HG03558 (cell line): ENCODE measurements around the gene SEC24B.

Experiments
- ATAC-seq: cut with Tn5 transposase; IDR thresholded peaks from one replicate; pipeline ENCODE4 v1.9.1; 2021; ENCODE audit warnings: moderate number of reproducible peaks; ENCODE audit not compliant: unreplicated experiment; ENCODE audit errors: extremely low read depth

The SEC24B gene

DNA sequence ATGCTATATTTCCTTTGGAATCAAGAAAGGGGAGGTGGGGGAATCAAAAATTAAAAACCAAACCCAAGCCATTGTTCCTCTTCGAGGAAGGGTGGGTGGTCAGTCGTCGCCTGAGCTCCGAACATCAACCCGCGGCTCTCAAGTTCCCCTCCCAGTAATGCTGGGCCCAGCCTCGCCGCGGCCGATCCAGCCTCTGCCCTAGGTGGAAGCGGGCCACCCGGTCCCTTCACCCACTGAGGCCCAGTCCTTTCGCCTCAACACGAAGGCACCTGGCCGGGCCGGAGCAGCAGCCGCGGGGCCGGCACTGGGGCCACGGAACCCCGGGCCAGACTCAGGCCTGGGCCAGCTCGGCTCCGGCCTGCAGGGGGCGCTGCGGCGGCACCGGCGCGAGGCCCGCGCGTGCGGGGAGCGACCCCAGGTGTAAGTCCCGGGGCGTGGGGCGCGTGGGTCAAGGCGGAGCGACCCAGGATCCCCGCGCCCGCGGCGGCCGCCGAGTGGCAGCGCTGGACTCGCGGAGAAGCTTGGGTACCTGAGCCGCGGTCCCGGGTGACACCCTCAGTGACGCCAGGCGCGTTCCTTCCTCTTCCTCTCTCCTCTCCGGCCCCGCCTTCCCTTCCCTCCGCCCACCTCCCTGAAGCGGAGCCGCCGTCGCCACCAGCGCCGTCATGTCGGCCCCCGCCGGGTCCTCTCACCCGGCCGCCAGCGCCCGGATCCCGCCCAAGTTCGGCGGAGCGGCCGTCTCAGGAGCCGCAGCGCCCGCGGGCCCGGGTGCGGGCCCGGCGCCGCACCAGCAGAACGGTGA is at the start of gene SEC24B:
TSS of gene SEC24B (plus strand) at position 611 of the 802 bp plus-strand sequence. CDS start at position 666, 55 bp downstream.
- peak; percentile 86 for ATAC-seq

DNA sequence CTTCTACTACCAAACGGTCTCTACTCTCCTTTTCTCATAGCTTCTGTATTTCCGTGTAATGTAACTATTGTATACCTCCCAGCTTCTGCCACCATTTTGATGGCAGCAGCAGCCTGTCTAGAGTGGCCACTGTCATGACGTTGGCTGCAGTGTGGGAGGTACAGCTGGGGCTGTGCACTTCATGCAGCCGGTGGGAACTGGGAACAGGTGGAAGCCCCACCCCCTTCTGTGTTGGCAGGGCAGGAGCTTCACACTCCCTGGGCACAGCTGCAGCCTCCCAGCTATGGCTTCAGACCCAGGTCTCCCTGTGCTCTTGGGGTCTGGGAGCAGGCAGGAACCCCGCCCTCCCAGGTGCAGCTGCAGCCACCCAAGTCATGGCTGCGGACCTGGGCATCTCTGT is 49.8 kb upstream of the SEC24B start:
- no peak for ATAC-seq

DNA sequence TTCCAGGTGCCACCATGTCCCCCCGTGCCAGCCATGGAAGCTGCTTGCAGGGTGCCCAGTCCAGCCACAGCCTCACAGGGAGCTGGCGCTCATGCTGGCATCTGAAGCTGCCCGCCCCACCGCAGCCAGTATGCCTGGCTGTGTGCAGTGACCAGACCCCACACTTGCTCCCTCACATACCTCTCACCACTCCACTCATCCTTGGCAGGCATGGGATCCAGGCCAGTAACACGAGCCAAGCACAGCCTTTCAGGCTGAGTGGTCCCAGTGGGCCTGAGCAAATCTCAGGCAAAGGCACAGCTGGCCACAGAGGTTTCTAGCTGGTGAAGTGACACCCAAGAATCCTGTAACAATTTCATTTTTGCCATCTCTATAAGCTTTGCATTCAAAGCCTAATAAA is 48.4 kb upstream of the SEC24B start:
- ATAC-seq, result no peak

DNA sequence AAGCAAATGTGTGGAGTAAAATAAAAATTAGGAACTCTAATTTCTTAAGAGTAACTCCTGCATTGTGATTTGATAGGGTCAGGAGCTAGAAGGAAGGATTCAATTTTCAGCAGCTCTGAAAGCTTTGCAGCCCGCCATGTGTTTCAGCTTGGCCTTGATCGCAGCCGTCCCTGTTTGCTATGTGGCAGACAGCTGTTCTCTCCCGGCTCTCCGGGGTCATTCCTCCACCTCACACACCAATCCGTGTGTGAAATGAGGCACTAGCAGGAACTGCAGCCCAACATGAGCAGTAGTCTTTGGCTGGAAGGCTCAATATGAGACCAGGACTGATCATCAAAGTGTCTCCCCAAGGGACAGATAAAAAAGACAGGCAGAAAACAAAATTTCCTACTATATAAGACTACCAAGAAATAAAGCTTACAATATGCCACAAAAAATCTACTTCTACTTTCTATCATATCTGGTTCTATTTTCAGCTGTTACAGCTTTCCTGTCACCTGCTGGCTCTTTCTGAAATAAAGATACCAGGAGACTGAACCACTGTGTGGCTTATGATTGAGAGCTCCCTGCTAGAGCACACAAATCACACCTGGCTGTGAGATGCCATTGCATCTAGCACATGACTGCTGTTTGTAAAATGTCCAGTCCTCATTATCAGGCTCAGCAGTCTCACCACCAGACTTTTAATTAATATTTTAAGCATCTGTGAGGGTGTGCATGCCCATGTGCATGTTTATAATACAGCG is 44.1 kb upstream of the SEC24B start:
- ATAC-seq, result peak; percentile 49

DNA sequence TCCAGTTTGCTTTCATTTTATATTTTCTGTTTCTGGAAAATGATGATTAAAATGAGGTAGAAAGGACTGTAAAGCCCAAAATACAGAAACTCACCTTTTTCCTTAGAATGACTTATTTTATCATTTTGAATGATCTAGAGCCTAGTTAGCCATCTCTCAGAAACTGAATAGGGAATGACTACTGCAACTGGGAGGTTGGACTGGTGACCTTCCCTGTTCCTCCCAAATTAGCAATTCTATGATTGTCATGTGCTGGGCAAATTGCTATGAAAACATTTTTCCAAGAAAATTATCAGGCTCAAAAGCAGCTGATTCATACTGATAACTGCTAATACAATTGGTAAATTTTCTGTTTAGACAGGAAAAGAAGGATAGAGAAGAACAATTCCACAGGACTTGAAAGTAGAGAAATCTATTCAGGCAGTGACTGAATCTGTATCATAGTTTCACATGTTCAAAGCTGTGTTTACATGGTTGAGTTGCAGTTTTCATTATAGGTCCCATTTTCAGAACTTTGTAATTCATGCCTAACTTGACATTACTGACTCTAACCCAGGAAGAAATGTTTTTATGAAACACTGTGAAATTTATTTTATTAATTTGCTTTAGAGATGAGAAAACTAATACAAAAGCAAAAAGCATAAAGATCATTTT is 43.4 kb upstream of the SEC24B start:
- ATAC-seq, result no peak

DNA sequence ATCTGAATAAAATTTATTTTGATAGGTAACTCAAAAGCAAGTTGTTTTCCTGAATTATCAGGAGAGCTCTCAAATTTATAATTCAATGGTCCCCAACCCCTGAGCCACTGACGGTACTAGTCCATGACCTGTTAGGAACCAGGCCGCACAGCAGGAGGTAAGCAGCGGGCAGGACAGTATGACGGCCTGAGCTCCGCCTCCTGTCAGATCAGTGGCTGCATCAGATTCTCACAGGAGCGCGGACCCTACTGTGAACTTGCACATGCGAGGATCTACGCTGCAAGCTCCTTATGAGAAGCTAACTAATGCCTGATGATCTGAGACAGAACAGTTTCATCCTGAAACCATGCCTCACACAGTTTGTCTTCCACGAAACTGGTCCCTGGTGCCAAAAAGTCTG is 37.9 kb upstream of the SEC24B start:
- no peak for ATAC-seq

DNA sequence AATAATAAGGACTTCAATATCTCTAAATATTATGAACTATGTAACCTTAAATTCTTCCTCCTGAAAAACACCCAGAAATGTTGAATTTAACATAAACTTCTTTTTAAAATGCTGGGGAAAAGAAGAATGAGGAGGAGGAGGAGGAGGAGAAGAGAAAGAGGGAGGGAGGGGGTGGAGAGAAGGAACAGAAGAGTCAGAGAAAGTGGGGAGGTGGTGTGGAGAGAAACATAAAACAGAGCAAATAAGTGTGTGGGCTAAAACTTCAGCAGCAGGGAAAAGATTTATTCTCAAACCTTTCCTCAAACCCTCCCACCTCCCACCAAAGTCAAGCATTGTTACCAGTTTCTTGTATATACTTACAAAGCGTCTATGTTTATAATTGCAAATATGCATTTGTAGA is 34.7 kb upstream of the SEC24B start:
- ATAC-seq, result no peak

DNA sequence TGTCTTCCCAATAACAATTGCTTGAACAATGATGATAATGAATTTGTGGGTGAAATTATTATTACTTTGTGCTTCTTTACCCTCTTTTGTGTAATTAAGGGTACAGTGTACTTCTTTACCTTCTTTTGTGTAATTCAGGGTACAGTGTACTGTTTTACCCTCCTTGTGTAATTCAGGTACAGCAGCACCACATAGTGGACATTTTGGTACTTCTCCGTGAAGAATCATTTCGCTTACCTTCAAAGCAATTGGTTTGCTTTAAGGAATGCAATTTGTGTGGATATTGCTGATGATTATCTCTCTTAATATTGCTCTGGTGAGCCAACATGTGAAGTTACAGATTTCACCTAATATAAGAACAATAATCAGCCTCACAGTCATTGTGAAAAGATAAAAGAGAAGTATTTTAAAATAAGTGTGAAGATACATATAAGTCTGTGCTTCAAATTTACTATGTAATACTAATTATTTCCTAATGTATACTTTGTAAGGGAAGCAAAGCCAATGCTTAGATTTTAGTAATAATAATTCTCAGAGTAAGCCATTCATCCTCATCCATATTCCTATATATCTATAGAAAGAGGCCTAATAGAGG is 27.2 kb upstream of the SEC24B start:
- ATAC-seq, result no peak

DNA sequence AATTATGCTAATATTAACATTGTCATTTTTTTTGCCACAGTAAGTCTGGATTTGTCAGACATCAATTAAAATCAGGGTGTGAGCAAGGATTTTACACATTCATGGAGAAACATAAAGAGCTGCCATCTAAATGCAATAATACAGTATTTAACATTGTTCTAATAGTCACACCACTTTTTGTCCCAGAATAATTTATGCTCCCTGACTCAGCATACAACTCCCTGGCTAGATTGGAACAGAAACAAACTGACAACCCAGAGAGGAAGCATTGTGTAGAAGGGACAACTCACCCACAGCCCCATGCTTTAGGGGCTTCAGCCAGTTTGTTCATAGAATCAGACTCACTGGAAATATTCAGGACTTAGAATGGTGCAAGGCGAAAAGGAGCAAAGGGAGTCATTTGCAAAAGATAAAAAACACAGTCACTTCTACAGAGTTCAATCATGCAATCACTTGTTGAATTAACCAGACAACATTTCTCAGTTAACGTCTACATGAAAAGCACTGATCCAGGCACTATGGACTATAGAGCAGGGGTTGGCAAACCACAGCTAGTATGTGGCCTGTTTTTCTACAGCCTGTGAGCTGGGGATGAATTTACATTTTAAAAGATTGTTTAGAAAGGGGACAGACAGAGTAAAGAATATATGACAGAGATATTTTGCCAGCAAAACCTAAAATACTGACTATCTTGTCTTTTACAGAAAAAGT is 26.4 kb upstream of the SEC24B start:
- no peak for ATAC-seq

DNA sequence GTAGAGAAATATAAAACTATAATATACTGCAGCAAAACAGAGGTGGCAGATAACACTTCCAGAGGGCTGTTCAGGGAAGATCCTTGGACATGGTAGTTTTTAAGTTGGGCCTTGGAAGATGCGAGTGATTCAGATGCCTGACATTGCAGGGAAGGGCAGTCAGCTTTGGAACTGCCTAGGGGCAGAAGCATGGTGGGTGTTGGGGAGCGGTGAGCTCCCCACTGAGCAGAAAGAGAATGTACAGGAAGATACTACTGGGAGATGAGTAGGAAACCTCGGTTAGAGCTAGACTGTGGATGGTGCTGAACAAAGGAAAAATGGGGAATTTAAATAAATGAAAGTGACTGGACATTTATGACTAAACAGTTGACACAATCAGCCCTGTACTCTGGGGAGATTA is 24.9 kb upstream of the SEC24B start:
- no peak for ATAC-seq

DNA sequence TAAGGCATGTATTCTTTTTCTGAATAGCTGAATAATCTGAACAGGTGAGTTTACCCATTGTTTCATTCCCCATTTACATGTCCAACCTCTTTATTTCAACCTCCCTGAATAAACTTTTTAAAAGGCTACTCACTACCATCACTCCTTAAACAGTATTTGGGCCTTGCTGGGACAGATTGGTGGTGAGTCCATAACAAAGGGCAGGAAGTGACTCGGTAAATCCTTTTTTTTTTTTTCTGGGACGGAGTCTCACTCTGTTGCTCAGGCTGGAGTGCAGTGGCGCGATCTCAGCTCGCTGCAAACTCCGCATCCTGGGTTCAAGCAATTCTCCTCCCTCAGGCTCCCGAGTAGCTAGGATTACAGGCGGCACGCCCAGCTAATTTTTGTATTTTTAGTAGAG is 23.4 kb upstream of the SEC24B start:
- ATAC-seq, result no peak

DNA sequence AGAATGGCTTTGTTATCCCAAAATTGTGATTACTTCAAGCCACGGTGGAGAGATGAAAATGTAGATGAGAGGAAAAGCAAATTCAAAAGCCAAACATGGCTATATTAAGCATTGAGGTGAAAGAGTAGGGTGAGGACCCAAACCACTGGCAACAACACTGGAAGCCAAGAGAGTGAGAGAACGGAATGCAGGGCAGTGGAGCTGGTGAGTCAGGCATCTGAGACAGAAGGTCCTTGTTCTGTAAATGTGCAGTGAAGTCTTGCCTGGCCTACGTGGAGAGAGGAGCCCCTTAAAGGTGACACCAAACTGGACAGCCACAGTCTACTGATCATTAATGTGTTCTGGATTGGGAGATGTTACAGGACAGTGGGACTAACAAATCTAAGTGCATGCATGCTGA is 22.8 kb upstream of the SEC24B start:
- ATAC-seq, result no peak

DNA sequence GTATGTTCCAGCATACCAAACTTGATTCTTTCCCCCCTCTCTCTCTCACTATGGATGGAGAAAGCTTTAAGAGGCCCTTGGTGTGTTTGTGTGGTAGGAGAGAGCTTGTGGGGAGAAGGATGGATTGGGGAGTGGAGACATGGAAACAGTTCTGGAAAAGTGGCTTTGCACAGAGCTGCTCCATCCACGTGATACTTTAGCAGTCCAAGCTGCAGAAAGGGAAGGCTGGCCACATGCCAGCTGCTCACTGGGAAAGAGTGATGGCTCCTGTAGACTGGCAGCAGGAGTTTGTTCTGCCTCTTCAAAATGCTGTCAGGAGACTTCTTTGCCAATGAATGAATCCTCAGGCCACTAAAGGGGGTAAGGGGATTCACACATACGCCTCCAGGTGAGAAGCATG is 21.7 kb upstream of the SEC24B start:
- ATAC-seq, result no peak

DNA sequence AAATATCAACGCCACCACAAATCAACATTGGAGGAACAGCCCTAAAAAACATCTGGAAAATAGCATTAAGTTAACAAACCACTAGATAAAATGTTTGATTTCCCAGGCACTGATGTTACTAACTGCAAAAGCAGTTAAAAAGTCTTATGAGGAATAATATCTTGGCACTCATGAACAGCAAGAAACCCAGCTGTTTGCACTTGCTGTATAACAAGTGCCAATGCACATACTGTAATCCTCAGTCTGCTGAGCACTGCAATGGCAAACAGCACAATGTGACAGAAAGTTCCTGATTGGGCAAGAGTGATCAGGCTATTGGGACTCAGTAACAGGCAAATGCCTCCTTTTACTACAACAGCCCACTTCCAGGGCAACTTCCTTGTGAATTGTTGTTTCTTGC is 20.8 kb upstream of the SEC24B start:
- ATAC-seq, result no peak

DNA sequence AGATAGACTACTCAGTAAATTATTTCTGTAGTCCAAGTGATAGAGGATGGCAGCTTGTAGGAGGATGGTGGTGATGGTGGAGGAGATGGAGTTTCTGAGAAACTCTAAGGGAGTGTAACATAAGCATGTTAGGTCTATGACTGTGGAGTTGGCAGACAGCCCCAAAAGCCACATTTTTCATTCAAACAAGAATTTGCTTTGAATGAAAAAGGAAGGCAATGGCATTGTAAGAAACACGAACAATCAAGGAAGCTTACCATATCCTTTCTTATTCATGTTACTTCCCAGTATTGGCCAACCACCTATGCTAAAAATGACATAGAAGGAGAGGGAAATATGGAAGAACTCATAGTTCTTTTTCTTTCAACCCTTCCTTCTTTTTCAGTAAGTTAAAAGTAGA is 18.7 kb upstream of the SEC24B start:
- ATAC-seq, result no peak

DNA sequence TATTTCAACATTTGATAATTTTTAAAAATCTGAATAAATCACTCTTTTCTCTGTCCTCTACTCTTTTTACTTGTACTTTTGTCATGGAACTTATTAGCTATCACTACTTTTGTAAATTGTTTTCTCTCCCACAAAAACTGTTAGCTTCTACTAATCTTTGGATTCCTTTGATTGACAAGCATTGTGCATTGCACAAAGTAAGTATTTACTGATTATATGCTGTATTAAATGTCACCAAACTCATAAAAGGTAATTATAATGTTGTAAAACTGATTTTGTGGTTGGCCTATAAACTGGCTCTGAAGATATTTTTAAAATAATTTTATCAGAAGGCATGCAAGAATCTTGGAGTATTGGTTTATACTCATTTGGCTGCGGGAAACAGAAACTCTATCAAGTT is 15.0 kb upstream of the SEC24B start:
- ATAC-seq, result no peak

DNA sequence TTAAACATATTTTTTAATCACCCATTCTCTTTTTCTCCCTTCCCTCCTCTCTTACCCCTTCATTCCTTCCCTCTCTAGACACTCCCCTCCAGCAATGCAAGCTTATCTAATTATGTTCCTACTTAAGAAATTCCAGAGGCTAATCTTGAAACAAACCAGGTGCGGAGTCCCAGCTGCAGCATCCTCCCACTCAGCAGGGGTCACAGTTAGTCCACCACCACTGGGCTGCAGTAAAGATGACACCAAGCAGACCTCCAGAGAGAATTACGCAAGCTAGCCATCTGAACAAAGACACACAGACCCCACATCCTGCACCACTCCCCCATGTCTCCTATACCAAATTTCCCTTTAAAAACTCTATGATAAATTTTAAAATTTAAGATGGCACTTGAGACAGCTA is 13.9 kb upstream of the SEC24B start:
- no peak for ATAC-seq

DNA sequence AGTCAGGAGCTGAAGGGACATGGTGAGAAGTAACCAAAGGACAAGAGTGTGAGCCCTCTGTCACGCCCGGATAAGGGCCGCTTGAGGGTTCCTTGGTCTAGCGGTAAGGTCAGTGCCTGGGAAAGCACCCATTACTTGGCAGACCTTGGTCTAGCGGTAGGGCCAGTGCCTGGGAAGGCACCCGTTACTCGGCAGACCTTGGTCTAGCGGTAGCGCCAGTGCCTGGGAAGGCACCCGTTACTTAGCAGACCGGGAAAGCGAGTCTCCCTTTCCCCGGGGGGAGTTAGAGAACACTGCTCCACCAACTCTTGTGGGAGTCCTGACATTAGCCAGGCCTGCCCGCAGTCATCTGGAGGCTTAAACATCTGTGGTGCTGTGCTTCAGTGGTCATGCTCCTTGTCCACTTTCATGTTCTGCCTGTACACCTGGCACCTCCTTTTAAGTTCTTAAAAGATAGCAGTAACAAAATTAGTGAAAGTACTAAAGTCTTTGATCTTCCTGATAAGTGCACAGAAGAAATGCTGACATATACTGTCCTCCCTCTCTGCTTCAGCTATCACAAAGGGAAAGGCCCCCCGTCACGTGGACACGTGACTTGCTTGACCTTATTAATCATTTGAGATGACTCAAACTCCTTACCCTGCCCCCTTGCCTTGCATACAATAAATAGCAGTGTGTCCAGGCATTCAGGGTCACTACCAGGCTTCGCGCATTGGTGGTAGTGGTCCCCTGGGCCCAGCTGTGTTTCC is 9.3 kb upstream of the SEC24B start:
- no peak for ATAC-seq

DNA sequence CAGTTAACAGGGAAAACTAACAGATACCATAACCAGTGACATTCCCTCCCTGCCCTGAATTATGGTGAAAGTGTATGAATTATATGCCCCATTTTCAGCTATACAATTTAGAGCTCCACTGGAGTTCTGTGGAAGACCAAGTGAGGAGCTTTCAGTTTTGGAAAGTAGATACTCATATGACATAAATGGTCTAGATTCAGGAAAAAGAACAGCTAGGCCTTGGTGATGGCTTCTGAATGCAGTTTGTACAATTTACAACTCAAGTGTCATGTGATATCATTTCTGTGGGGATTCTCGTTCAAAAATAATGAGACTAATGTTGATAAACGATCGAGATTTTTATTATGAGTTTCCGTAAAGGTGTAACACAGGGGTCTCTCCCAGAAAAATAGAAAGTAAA is 8.2 kb upstream of the SEC24B start:
- ATAC-seq, result no peak

DNA sequence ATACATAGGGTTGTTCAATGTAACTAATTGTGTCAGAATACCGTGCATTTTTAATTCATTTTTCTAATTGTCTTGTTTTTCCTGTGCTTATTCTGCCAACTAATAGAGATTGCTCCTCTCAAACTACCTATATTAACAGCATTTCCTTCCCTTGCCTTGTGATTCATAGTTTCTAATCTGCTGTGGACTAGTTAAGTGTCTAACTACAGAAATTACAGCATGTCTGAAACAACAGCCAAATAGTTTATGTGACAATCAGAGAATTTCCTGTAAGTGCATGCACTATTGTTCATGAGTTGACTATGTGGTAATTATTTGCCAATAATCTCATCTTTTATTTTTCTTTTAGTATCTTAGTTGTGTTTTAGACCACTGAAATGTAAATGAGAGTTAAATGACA is 4.1 kb upstream of the SEC24B start:
- ATAC-seq, result no peak
